HG03442 (cell line): ENCODE data around the gene CIPC.

Experiments
- ATAC-seq: cut with Tn5 transposase; IDR thresholded peaks from one replicate; pipeline ENCODE4 v1.9.1; 2021; ENCODE audit warnings: mild to moderate bottlenecking, moderate library complexity; ENCODE audit not compliant: unreplicated experiment

CIPC gene

DNA sequence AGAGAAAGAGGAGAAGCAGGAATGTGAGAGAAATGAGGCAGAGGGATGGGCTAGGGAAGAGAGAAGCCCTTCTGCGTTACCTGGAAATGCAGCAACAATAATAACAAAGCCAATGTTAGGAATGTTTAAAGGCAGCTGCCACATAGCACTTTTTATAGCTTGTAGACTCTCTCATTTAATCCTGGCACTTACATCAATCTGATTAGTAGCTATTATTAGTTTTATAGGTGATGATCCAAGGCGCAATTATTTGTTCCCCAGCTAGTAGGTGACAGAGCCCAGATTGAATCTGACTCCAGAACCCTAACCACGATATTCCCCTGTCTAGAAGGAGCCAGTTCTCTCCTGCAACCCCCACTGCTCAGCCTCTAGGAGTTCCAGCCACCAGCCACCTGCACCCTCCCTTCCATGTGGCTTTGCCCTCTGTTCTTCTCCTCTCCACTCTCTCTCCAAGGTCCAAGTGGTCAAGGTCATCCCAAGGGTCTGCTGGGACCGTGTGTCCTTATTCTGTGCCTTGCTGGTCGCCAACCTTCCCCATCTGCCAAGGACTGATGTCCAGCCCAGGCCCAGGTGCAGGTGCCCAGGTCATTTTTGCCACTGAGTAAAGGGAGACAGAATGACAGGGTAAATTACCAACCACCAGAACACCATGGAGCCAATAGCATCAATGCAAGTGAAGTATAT, 29.4 kb upstream of the CIPC start:
- ATAC-seq, result no peak

DNA sequence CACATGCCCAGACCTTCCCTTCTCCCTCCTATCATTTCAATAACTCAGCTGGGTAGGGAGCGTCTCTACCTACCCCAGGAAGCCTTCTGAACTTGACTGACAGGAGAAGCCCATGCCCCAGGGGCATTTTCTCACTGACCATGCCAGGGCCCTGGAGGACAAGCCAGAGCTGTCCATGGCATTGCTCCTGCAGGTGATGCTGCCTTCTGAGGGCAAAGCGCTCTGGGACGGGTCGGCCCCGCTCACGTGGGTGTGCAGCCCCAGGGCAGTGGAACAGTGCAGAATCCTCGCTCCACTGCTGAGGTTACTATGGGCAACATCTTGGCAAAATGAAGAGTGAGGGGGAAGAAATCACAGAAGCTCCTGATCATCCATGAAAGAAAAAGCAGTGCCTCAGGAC, 28.5 kb upstream of the CIPC start:
- ATAC-seq, result no peak

DNA sequence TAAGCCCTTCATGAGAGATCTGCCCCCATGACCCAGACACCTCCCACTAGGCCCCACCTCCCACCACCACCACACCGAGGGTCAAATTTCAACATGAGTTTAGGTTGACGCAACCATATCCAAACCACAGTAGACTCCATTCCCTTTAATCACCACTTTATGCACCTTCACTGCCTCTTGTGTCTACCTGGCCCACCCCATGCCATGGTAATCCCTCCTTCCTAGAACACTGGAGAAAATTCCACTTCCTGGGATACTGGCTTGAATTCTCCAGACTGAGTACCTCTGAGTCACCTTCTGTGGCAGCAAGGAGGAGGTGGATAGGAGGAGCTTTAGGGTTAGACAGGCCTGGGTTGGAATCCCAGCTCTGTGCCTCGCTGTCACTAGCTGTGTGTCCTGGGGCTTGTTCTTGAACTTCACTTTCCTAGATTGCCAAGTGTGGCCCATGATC, 26.1 kb upstream of the CIPC start:
- no peak for ATAC-seq

DNA sequence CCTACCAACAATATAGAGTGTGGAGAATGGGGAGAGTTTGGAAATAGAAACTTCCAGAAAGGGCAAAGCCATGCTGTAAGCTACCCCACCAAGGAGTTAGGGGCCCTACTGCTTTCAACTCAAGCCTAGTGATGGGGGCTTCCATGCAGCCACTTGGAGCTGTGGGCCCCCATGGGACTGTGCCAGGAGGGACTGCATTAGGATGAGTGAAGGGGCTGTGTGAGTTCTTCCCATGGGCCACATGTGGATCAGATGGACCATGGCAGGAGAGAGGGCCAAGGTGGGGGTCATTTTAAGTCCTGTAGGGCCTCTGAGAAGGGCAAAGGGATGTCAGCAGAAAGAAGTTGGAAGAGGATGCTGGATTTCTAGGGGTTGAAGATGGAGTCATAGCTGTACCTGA, 23.1 kb upstream of the CIPC start:
- no peak for ATAC-seq

DNA sequence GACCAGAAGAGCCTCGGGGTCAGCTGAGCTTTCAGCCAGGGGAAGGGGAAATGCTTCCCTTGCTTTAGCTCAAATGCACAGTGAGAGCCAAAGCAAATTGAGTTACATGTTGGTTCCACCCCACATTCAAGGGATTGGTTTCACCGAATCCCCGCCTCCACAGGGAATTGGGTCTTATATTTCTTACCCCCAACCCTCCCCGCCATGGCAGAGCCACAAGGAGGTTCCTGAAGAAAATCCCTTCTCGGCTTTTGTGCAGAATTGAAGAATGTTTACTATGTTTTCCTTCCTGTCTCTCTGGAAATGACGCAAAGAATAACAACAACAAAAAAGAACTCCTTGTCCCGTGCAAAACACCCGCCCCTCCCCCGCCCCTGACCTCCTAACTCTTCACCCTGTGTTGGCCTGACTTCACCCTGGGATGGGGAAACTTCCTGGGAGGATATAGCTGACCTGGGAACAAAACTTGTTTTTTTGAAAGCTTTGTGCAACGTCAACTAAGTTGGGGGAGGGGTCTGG, 21.9 kb upstream of the CIPC start:
- ATAC-seq, result no peak

DNA sequence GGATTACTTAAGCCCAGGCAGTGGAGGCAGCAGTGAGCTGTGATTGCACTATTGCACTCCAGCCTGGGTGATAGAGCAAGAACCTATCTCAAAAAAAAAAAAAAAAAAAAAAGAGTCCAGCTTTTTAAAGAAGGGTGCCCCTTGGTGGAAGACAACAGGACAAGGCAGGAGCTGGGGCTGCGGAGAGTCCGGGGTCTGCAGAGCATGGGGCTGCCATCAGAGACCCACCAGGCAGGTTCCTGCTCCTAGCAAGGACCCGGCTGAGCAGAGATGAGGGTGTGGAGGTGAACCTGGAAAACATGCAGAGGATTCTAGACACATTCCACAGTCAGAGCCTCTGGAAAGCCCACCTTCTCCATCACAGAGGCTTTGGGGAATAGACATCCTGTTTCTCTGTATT, 21.0 kb upstream of the CIPC start:
- ATAC-seq, result no peak

DNA sequence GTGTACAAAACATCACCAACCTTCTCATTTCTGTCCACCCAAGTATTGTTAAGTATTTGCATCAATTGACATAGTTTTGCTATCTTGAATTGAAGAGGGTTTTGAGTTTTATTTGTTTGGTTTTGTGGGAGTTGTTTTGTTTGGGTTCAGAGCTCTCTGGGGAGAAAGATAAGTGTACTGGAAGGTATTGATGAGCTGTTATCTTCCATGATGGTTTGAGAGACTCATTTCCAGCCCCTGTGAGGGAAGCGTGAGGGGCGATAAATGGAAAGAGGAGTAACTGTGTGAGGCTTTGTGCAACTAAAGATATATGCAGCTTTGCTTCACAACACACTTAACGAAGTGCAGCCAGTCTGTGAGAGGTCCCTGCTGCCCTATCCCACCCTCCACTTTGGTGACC, 15.7 kb upstream of the CIPC start:
- ATAC-seq, result no peak

DNA sequence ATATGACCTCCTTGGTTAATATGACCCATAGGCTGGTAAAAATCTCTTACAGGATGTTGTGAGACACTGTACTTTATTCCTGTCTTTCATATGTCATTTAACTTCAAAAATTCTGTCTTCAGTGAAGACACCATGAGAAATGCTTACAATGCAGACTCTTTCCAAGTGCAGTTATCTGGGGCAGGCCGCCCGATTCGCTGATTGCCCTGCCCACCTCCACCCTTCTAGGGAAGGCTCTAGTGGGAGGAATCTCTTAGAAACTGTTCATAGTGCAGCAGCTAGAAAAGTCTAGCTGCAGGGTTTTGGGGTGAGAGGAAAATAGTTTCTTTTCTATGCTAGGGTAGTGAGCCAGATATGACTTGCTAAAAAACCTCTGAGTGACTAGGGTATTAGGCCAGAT, 15.0 kb upstream of the CIPC start:
- ATAC-seq, result no peak

DNA sequence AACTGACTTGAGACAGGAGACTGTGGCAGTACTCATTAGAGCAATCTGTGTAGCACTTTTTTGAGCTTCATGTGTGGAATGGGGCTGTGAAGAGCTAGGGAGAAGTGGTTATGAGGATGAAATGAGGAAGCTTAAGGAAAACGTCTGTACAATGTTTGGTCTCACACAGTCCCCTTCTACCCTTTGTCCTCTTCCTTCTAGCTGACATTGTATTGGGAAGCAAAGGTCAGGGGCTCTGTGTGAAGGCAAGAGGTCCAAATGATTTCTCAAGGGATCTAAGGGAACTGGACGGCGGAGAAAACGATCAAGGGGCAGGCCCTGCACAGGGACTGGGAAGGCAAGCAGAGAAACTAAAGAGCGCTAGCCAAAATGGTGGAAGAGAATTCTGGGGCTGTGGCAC, 13.1 kb upstream of the CIPC start:
- ATAC-seq, result no peak

DNA sequence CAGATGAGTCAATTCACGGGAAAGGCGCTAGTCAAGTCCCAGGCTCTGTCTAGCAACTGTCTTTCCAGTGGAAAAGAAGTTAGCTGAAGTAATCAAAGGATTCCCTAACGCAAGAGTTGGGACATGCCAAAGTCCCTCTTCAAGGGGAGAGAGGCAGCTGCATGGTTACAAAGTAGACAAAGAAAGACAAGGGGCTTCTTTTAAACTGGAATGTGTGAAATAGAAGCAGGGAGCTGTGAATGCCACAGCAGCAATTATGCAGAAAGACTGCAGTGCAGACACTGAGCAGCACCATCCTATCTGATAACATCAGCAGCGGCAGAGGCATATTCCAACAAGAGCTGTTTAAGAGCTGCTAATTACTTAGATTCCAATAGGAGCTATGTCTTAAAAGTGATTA, 12.5 kb upstream of the CIPC start:
- ATAC-seq, result no peak

DNA sequence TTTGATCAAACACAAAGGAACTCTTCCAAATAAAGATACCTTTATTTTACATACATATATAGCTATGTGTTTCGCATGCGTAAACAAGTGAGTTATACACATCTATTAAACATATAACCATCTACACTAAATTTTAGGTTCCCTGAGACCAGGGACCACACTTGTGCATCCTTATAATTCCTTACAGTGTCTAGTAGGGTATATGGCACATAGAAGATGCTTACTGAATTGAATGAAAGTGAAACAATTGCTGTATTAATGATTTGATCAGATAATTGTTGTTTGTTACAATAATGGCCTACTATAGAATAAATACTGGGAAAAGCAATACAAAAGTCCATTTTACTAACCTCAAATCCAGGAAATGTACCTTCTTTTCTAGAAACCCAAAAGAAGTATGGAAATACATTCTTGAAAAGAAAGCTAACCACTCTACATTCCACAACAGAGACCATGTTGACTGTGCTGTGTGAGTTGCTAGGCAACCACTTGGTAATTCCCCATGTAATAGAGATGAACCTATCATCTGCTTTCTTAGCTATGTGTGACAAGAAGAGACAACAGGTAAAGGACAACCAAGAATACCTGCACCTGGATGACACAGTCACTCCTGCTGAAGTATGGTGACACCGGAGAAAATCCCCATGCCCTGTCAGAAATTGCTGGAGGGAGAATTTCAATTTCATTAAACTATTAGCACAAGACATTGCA, 11.9 kb upstream of the CIPC start:
- ATAC-seq, result peak; percentile 63

DNA sequence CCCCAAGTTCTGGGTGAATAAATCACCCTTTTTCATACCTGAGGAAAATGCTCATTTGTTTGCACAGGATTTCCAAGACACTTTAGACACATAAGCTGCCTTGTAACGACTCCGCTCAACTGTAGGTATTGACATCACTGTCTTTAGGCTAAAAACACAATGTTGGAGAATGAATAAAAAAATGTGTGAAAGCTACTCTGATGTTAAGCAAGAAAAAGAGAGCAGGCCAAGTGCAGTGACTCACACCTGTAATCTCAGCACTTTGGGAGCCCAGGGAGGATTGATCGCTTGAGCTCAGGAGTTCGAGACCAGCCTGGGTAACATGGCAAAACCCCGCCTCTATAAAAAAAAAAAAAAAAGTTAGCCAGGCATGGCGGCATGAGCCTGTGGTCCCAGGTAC, 11.1 kb upstream of the CIPC start:
- ATAC-seq, result no peak

DNA sequence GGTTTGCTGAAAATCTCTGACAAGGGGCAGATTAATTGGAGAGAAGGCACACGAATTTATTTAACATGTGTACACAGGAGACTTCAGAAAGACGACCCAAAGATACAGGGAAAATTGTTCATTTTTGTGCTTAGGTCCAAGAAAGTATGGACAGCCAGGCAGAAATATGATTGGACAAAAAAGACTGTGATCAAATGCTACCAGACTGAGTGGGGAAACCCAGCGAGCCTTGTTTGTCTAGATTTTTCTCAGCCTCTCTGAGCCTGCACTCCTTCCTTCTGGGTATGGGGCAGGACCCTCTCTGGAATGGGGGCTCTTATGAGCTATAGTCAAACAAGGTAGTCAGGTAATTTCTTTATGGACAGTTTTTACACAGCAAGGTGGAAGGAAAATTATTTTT, 10.4 kb upstream of the CIPC start:
- no peak for ATAC-seq

DNA sequence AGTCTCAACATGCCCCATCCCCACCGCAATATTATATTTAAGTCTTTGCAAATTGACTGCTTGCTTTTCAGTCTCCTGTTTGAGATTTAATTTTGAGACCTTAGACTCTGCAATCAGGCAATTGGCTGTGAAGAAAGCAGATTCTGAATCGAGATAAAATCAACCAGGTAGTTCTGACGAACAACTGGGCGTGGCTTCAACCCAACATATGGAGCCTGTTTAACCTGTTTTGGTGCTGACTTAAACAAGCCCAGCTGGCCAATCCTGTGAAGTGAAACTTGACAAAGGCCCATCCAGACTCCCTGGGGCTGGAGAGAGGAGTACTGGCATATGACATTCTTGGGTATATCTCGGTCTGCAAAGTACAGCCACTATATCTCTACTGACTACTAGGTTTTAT, 9.8 kb upstream of the CIPC start:
- no peak for ATAC-seq

DNA sequence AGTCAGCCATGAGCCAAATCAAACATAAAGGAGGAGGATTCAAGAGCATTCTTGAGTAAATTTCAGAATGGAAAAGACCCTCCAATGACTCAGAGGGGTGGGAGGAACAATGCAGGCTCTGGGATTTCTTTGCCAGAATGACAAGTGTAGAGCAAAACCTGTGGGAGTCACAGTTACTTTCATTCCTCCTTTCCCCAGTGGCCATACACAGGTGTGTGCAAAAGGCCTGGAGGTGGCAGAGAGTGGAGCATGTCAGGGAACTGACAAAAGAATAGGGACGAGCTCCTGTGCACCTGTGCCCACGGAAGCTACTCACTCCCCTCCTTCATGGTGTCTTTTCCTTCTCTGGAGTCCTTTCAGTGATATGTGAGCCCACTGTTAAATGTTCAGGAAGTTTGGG, 9.4 kb upstream of the CIPC start:
- ATAC-seq, result no peak

DNA sequence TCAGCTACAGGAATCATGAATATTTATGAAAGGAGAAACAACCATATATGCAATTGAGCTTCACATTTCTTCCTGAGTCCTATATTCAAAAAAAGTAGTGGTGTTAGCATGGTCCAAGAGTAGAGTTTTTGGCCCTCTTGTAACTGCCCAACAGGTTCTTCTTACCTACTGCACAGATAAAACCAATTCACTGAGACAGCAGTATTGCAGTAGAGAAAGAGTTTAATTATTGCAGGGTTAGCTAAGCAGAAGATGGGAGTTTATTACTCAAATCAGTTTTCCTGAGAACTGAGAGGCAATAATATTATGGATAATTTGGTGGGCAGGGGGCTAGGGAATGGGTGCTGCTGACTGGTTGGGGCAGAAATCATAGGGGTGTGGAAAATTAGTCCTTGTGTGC, 6.5 kb upstream of the CIPC start:
- no peak for ATAC-seq

DNA sequence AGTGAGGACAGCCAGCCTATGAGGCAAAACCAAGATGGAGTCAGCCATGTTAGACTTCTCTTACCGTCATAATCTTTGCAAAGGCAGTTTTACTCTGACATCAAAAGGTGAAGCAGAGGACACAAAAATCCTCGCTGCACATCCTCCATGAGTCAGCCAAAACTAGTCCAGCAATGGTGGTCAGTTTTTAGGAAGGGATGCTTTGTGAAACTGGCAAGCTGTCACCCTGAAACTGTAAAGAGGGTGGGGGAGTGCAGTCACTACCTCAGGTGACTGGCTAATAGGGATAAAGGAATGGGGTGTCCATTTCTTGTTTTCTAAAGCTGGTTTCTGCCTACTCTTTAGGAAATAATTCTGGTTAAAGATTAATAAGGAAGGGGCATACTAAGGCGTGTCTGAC, 5.4 kb upstream of the CIPC start:
- no peak for ATAC-seq

DNA sequence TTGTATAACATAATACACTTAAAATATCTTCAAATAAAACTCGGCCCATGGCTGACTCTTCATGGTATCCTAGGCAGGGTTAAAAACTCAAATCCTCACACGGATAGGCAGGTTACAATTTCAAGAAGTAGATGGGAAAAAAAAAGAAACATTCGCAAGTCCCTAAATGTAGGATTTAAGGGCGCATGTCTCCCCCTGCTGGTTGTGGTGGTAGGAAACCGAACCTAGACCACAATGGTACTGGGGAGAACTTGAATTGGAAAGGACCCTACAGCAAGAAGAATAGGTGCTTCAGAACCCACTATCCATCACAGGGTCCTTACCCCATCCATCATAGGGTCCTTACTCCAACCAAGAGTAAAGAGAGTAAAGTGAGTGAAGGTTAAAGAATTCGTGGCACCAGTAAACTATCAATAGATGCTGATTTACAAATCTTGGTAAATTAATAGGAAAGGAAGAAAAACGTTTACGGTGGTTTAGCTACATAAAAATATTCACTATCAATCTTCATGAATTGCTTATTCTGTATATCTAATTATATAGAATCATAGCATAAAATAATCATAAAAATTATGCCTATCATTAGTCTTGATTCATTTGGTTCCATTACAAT, 3.3 kb upstream of the CIPC start:
- no peak for ATAC-seq

DNA sequence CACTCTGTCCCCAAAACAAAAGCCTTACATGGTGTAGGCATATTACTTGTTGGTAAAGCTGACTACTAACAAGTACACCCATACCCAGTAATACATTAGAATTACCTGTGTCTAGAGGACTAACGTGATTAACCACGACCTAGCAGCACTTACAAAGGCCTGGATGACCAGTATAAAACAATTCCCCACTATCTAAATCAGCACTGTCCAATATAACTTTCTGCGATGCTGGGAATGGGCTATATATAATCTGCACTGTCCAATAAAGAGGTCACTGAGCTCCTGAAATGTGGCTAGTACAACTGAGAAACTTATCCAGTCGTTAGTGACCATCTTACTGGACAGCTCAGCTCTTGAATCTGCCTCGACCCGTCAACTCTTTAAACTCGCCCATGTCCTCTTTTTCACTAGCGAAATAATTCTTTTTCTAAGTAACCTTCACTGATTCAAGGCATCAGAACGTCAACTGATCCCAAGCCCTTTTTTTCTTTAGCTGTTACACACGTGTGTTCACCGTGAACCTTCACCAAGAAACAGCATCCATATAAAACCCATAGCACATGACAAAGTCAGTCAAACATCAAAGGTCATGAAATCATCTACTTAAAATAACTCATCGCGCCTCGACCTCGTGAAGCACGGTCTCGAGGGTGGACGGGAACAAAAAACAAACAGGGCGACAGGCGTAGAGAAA, 905 bp upstream of the CIPC start:
- no peak for ATAC-seq

DNA sequence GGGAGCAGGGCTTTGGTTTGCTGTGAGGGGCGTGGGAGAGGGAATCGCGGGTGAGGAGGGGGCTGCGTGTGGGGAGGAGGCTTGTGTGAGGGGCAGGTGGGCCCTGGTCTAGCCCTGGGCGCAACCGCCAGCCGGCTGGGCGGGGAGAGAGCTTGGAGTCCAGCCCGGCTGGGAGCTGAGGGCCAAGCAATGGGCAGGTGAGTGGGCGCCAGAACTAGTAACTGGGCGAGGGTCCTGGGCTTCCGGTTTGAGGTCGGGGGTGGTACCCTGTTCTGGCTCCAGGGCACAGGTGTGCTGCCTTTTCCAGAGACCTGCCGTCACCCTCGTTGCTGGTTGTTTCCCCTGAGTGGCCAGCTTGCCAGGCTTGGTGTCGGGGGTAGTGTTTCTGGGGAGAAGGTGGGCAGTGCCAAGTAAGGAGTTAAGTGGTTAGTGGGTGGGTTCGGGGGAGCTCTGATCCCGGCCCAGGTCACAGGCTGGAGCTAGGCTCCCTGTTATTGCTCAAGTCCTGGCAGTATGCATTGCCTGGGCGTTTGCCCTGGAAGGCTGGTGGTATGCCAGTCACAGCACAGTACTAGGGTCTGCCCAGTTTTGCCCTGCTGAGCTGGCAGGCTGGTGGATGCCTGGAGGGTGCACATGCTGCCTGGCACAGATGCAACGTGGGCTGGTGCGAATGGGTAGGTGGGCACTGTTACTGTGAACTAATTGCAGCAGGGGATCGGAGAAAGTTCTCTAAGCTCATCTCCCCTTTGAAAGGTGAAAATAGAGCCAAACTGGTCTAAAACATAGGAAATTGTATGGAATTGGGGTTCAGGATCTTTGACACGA, 683 bp downstream of the CIPC start:
- no peak for ATAC-seq
